Ectodermal cell (in vitro differentiated cells): ENCODE measurements around the gene SUSD2.

Source experiments
- H3K27ac ChIP-seq: 2 replicates; pipeline ENCODE4 v1.7.0; 2013; ENCODE audit warnings: mild to moderate bottlenecking, low read depth, low read length; ENCODE audit not compliant: insufficient read depth, poor library complexity, severe bottlenecking
- H3K27me3 ChIP-seq: 2 replicates; pipeline ENCODE4 v1.7.0; 2013; ENCODE audit warnings: mild to moderate bottlenecking, low read length; ENCODE audit not compliant: insufficient read depth, control insufficient read depth, poor library complexity, severe bottlenecking
- H3K36me3 ChIP-seq: one replicate; pipeline ENCODE4 v1.7.0; 2013; ENCODE audit warnings: low read length; ENCODE audit not compliant: control insufficient read depth, insufficient read depth
- H3K4me1 ChIP-seq: one replicate; pipeline ENCODE4 v1.7.0; 2013; ENCODE audit warnings: low read length; ENCODE audit not compliant: control insufficient read depth, insufficient read depth
- H3K4me3 ChIP-seq: 2 replicates; pipeline ENCODE4 v1.7.0; 2013; ENCODE audit warnings: low read depth, low read length, control low read depth; ENCODE audit not compliant: insufficient read depth
- H3K9me3 ChIP-seq: 2 replicates; pipeline ENCODE4 v1.7.0; 2013; ENCODE audit warnings: mild to moderate bottlenecking, low read length, moderate library complexity; ENCODE audit not compliant: control insufficient read depth
- WGBS, 2 experiments: methylation state at CpG; one replicate each; pipeline ENCODE4 v1.1.7; 2013; ENCODE audit warnings: missing lambda C conversion rate in 2 of 2; 5-methylcytosine and 5-hydroxymethylcytosine counted together

The SUSD2 gene

DNA sequence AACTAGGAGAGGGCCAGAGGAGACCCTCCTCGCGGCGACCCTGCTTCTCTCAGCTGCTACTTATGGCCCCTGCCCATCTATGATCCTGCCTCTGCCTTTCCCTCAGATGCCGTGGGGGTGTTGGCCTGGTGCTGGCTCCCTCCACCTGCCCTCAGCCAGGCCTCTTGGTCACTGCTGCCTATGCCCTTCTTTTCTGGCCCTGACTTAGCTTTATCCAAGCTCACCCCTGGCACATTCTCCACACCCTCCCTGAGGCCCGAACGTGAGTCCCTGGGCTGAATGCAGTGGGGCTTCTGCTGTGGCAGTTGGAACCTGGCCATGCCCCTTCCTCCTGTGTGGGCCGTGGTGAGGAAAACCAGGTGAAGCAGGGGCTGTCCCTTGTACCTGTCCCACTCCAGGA lies 19.8 kb upstream of the SUSD2 start:
- H3K4me3 ChIP-seq = no peak overlapping the region
- H3K36me3 ChIP-seq = no peaks in the 10 kb centered on the region
- peaks cover 12% of the 10 kb centered on the region for H3K4me1 ChIP-seq
- peaks cover 7% of the 10 kb centered on the region for H3K27me3 ChIP-seq
- H3K9me3 ChIP-seq = no peaks in the 10 kb centered on the region
- 92 to 93% methylated on average over 7 of the region's 7 CpGs for WGBS, 2 experiments
- H3K27ac ChIP-seq = no peak overlapping the region

DNA sequence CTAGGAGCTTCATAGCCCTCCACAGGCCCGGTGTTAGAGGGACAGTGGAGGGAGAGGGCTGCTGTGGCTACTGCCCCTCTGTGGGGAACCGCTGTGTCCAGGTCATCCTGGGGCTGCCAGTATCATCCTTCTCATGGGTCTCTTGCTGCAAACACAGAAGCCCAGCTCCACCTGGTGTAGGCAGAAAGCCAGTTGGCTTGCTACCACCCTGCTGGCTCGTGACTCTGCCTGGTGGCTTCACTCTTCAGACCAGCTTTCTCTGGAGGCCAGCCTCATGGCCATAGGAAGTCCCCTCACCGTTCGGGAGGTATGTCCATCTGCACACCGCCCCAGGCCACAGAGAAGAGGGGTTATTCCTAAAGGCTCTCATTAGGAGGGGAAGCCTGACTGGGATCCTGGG lies 19.4 kb upstream of the SUSD2 start:
- no peak overlapping the region for H3K4me3 ChIP-seq
- no peaks in the 10 kb centered on the region for H3K36me3 ChIP-seq
- peaks cover 2% of the 10 kb centered on the region for H3K27me3 ChIP-seq
- H3K9me3 ChIP-seq = no peaks in the 10 kb centered on the region
- WGBS, 2 experiments = 87 to 94% methylated on average over 6 of the region's 6 CpGs
- peaks cover 8% of the 10 kb centered on the region for H3K4me1 ChIP-seq
- peak overlapping the region; percentile 13 for H3K27ac ChIP-seq

DNA sequence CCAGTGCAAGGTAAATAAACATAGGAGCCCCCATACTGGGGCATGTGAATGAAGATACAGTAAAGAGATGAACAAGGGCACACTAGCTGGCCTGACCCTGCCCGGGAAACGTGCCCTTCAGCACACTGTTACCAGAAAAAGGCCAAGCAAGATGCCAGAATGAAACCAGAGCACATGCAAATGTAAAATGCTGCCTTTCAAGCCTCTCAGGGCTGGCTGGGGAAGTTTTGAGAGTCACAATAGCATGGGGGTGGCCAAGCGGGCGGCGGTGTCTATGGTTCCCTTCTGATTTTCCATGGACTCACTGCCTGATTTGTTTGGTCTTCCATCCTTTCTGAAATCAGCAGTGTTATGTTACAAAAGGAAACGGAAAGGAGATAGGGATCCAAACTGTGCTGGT lies 18.9 kb upstream of the SUSD2 start:
- Histone ChIP-seq H3K27ac (no peak overlapping the region), H3K9me3 (no peaks in the 10 kb centered on the region), H3K4me1 (peaks cover 3% of the 10 kb centered on the region), H3K36me3 (no peaks in the 10 kb centered on the region), H3K27me3 (no peaks in the 10 kb centered on the region), H3K4me3 (no peak overlapping the region)
- 87% methylated on average over 6 of the region's 6 CpGs for WGBS, 2 experiments

DNA sequence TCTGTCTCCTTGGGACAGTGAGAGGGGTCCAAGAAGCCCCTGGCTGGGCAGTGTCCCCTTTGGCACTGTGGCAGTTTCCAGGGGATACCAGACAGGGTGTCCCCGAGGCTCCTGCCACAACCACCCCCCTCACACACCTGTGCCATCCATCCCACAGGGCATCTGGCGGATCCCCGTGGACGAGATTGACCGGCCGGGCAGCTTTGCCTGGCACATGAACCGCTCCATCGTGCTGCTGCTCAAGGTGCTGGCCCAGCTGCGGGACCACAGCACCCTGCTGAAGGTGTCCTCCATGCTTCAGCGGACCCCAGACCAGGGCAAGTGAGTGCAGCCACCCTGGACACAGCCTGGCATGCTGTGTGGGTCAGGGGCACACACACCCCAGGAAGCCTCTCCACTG lies 17.0 kb upstream of the SUSD2 start:
- H3K4me3 ChIP-seq = no peak overlapping the region
- no peaks in the 10 kb centered on the region for H3K36me3 ChIP-seq
- no peaks in the 10 kb centered on the region for H3K9me3 ChIP-seq
- no peaks in the 10 kb centered on the region for H3K4me1 ChIP-seq
- H3K27me3 ChIP-seq = no peaks in the 10 kb centered on the region
- H3K27ac ChIP-seq = no peak overlapping the region
- WGBS, 2 experiments = 95 to 96% methylated on average over 10 of the region's 10 CpGs

DNA sequence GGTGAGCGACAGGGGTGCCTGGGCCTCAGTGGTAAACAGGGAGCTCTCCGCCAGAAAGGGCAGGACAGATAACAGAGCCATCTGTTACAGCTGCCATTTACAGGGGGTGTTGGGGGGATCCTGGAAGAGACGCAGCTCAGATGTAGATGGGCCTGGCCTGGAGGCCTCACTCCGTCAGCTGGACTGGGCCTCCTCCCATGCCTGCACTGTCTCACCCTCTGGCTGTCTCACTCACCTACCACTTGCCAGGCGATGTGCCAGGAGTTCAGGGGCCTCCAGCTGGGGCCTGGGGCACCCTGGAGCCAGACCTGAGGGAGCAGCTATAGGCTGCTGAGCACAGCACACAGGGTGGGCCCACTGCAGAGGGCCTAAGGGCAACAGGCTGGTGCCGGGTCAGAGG lies 16.3 kb upstream of the SUSD2 start:
- H3K36me3 ChIP-seq = no peaks in the 10 kb centered on the region
- H3K27me3 ChIP-seq = no peaks in the 10 kb centered on the region
- 94% methylated on average over 6 of the region's 6 CpGs for WGBS, 2 experiments
- no peaks in the 10 kb centered on the region for H3K4me1 ChIP-seq
- H3K27ac ChIP-seq = no peak overlapping the region
- no peaks in the 10 kb centered on the region for H3K9me3 ChIP-seq
- H3K4me3 ChIP-seq = no peak overlapping the region

DNA sequence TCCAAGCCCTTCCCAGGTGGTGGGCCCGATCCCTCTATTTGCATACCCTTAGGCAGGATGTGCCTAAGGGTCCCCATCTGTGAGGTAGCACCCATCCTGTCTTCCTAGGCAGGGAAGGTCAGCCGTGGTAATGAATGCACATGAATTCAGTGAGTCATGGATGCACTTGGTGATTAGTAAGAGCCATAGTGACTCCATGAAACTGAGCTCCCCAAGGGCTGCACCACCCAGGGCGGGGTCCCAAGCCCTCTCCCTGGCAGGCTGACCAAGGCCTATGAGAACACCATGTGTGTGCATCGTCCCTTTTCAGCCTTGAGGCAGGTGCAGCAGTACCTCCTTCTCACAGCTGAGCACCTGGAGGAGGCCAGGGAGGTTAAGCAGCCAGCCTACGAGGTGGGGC lies 15.6 kb upstream of the SUSD2 start:
- H3K4me1 ChIP-seq = no peaks in the 10 kb centered on the region
- no peak overlapping the region for H3K27ac ChIP-seq
- no peaks in the 10 kb centered on the region for H3K9me3 ChIP-seq
- H3K27me3 ChIP-seq = no peaks in the 10 kb centered on the region
- WGBS, 2 experiments = 93 to 95% methylated on average over 5 of the region's 5 CpGs
- no peak overlapping the region for H3K4me3 ChIP-seq
- H3K36me3 ChIP-seq = no peaks in the 10 kb centered on the region

DNA sequence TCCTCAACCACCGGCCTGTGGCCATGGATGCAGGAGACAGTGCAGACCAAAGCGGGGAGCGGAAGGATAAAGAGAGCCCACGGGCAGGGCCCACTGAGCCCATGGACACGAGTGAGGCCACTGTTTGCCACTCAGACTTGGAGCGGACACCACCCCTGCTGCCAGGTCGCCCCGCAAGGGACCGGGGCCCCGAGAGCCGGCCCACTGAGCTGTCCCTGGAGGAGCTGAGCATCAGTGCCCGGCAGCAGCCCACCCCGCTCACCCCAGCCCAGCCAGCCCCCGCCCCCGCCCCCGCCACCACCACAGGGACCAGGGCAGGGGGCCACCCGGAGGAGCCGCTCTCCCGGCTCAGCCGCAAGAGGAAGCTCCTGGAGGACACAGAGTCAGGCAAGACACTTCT lies 14.5 kb upstream of the SUSD2 start:
- Histone ChIP-seq H3K36me3 (peaks cover 5% of the 10 kb centered on the region), H3K4me1 (no peaks in the 10 kb centered on the region), H3K27me3 (no peaks in the 10 kb centered on the region), H3K27ac (no peak overlapping the region), H3K9me3 (no peaks in the 10 kb centered on the region), H3K4me3 (no peak overlapping the region)
- WGBS, 2 experiments = 96 to 97% methylated on average over 20 of the region's 20 CpGs

DNA sequence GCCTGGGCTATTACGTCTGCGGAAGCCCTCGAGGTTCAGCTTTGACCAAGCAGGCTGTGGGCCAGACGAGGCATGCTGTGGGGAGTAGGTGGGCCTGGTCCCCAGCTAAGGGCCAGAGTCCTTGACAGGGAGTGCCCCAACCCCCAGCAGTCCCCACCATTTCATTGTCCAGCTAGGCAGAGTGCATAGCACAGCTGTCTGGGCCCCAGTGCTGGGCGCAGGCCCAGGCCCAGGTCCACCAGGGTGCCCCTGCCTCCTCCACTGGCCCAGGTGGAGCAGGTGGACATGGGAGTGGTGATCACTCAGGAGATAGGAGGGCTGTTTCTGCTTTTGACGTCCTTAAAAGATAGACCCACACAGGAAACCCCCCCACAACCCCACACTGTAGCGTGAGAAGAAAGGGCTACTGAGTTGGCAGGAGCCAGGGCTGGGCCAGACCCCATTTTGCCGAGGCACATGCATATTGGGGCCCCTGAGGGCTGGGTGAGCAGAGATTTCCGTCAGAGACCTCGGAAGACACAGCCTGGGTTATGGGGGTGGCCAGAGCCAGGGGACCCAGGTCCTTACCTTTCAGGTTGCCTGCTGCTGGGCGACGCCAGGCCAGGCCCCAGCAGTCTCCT lies 11.7 kb upstream of the SUSD2 start:
- no peak overlapping the region for H3K27ac ChIP-seq
- WGBS, 2 experiments = 93 to 96% methylated on average over 12 of the region's 12 CpGs
- H3K4me1 ChIP-seq = no peaks in the 10 kb centered on the region
- no peak overlapping the region for H3K4me3 ChIP-seq
- H3K27me3 ChIP-seq = no peaks in the 10 kb centered on the region
- H3K36me3 ChIP-seq = peaks cover 8% of the 10 kb centered on the region
- no peaks in the 10 kb centered on the region for H3K9me3 ChIP-seq

DNA sequence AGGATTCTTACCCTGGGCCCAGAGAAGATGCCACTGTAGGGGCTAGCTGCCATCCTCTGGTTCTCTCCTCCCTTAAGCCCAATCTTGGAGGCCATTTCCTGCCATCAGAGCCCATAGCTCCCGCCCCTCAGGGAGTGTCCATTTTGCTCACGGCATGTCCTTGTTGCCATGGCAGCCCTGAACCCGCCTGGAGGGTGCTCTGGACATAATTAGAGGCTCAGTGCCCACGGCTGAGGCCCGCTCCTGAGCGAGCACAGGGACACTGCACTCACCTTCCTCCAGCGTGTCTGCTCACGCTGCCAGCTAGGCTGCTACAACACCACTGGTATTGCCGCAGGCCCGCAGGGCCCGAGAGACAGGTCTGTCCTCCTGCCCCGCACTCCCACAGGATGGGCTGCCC lies 11.1 kb upstream of the SUSD2 start:
- Histone ChIP-seq H3K27me3 (no peaks in the 10 kb centered on the region), H3K36me3 (peaks cover 8% of the 10 kb centered on the region), H3K4me3 (no peak overlapping the region), H3K27ac (no peak overlapping the region), H3K4me1 (no peaks in the 10 kb centered on the region), H3K9me3 (no peaks in the 10 kb centered on the region)
- 92 to 94% methylated on average over 12 of the region's 12 CpGs for WGBS, 2 experiments

DNA sequence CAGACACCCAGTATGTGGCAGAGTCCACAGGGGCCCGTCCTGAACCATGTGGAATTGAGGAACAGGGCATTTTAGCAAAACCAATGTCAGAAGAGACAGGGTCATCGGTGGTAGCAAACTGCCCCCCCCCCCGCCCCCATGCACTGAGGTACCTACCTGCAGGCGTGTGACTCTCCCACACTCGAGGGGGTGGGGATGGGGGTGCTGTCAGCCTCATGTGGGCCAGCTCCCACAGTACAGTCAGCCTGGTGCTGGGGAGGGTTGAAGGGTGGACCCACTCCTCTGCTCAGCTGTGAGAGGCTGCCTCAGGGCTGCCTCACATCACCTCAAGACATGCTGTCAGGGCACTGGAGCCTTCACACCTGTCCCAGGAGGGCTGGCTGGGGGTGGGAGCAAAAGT lies 10.7 kb upstream of the SUSD2 start:
- Histone ChIP-seq H3K27me3 (no peaks in the 10 kb centered on the region), H3K27ac (no peak overlapping the region), H3K36me3 (peaks cover 8% of the 10 kb centered on the region), H3K9me3 (no peaks in the 10 kb centered on the region), H3K4me3 (no peak overlapping the region), H3K4me1 (no peaks in the 10 kb centered on the region)
- WGBS, 2 experiments = 92 to 93% methylated on average over 5 of the region's 5 CpGs

DNA sequence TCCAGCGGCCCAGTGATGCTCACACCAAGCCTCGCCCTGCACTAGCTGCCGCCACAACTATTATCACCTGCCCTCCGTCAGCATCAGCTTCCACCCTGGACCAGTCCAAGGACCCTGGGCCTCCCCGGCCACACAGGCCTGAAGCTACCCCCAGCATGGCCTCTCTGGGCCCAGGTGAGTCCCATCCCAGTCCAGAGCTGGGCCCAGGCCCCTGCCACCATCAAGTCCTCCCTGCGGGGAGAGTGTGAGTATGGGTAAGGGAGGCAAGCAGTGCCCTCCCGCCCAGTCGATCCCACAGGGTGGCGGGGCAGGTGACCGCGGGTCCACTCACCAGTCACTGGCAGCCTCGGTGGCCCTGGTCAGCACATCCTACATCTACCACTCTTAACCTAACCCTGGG lies 9.5 kb upstream of the SUSD2 start:
- Histone ChIP-seq H3K36me3 (peaks cover 8% of the 10 kb centered on the region), H3K9me3 (no peaks in the 10 kb centered on the region), H3K4me3 (no peak overlapping the region), H3K4me1 (no peaks in the 10 kb centered on the region), H3K27me3 (no peaks in the 10 kb centered on the region), H3K27ac (no peak overlapping the region)
- 95 to 96% methylated on average over 8 to 12 of the region's 12 CpGs for WGBS, 2 experiments
